WTC11 (cell line): ENCODE data around the gene PRICKLE1. TPM values are rescaled to one million over a fixed set of nuclear protein-coding genes. Genes with fewer than 3 reads are reported as not detected.
A peak's percentile ranks its signal among the peaks of the same experiment; 100 is the strongest.

Experiments used
- ATAC-seq: fragments of 200-7000 bp; cut with Tn5 transposase; 2 replicates; pipeline ENCODE4 v1.10.0; 2021; ENCODE audit warnings: mild to moderate bottlenecking, moderate library complexity
- CTCF ChIA-PET: fragments of 300-600 bp; sonication (Branson Sonifier 250); formaldehyde crosslinking; loops from one replicate; lab custom pipeline; 2021; ENCODE audit warnings: antibody characterized with exemption; lab: Charles Lee
- POLR2A ChIA-PET: fragments of 350-600 bp; sonication (Branson Sonifier 250); formaldehyde crosslinking; loops from one replicate; lab custom pipeline; 2021; ENCODE audit warnings: antibody characterized with exemption; lab: Charles Lee
- DNase-seq: peaks from one replicate; pipeline ENCODE4 v3.0.0; 2021; ENCODE audit warnings: low spot score
- H3K27ac Mint-ChIP-seq: 2 replicates; pipeline ENCODE4 v1.8.0; 2021; ENCODE audit warnings: mixed read lengths
- H3K27me3 Mint-ChIP-seq: 2 replicates; pipeline ENCODE4 v1.8.0; 2021; ENCODE audit warnings: low read depth, mild to moderate bottlenecking, moderate library complexity, mixed read lengths
- H3K36me3 Mint-ChIP-seq: 2 replicates; pipeline ENCODE4 v1.8.0; 2021; ENCODE audit warnings: mixed read lengths
- H3K4me1 Mint-ChIP-seq: 2 replicates; pipeline ENCODE4 v1.8.0; 2022; ENCODE audit warnings: mixed read lengths
- H3K4me3 Mint-ChIP-seq: 2 replicates; pipeline ENCODE4 v1.8.0; 2021; ENCODE audit warnings: mild to moderate bottlenecking, moderate library complexity, mixed read lengths
- H3K9me3 Mint-ChIP-seq: 2 replicates; pipeline ENCODE4 v1.8.0; 2021; ENCODE audit warnings: mixed read lengths
- AFF4 ChIP-seq: sonication (generic); formaldehyde crosslinking; IDR thresholded peaks from 2 replicates; pipeline ENCODE4 v1.8.1; 2023; ENCODE audit warnings: mild to moderate bottlenecking, missing genetic modification reagents, borderline replicate concordance
- ATF1 ChIP-seq: sonication (generic); formaldehyde crosslinking; IDR thresholded peaks from 2 replicates; pipeline ENCODE4 v1.8.1; 2023; ENCODE audit warnings: mild to moderate bottlenecking, moderate library complexity, missing genetic modification reagents
- CREM ChIP-seq: sonication (generic); formaldehyde crosslinking; IDR thresholded peaks from 2 replicates; pipeline ENCODE4 v1.8.1; 2022; ENCODE audit warnings: mild to moderate bottlenecking, missing genetic modification reagents, moderate library complexity
- E2F1 ChIP-seq: sonication (generic); formaldehyde crosslinking; IDR thresholded peaks from 2 replicates; pipeline ENCODE4 v1.8.0; 2022; ENCODE audit warnings: mild to moderate bottlenecking, missing genetic modification reagents
- E2F4 ChIP-seq: sonication (generic); formaldehyde crosslinking; IDR thresholded peaks from 2 replicates; pipeline ENCODE4 v1.8.1; 2022; ENCODE audit warnings: low read depth, mild to moderate bottlenecking, moderate library complexity, missing genetic modification reagents, borderline replicate concordance
- GABPB1 ChIP-seq: sonication (generic); formaldehyde crosslinking; IDR thresholded peaks from 2 replicates; pipeline ENCODE4 v1.8.1; 2023; ENCODE audit warnings: mild to moderate bottlenecking, missing genetic modification reagents
- GRHL2 ChIP-seq: fragments of 250-450 bp; sonication (Bioruptor Pico); IDR thresholded peaks from 2 replicates; pipeline ENCODE4 v1.8.0; 2022; ENCODE audit warnings: mild to moderate bottlenecking, moderate library complexity; ENCODE audit not compliant: insufficient replicate concordance, severe bottlenecking
- GTF2I ChIP-seq: fragments of 250-450 bp; sonication (Bioruptor Pico); conservative IDR thresholded peaks from 2 replicates; pipeline ENCODE4 v1.4.0; 2021; ENCODE audit warnings: mild to moderate bottlenecking
- IRF2 ChIP-seq: sonication (generic); formaldehyde crosslinking; IDR thresholded peaks from 2 replicates; pipeline ENCODE4 v1.8.0; 2022; ENCODE audit warnings: low read depth, missing genetic modification reagents, borderline replicate concordance
- KAT7 ChIP-seq: sonication (generic); formaldehyde crosslinking; IDR thresholded peaks from 2 replicates; pipeline ENCODE4 v1.8.1; 2023; ENCODE audit warnings: missing genetic modification reagents, mild to moderate bottlenecking, borderline replicate concordance
- MYBL2 ChIP-seq: sonication (generic); formaldehyde crosslinking; IDR thresholded peaks from 2 replicates; pipeline ENCODE4 v1.8.1; 2023; ENCODE audit warnings: mild to moderate bottlenecking, moderate library complexity, missing genetic modification reagents
- OVOL2 ChIP-seq: fragments of 250-450 bp; sonication (Bioruptor Pico); IDR thresholded peaks from 2 replicates; pipeline ENCODE4 v1.9.0; 2021; ENCODE audit warnings: mild to moderate bottlenecking, borderline replicate concordance
- PRRX2 ChIP-seq: fragments of 250-450 bp; sonication (Bioruptor Pico); IDR thresholded peaks from 2 replicates; pipeline ENCODE4 v1.8.0; 2021; ENCODE audit warnings: mild to moderate bottlenecking
- RELA ChIP-seq: sonication (generic); formaldehyde crosslinking; IDR thresholded peaks from 2 replicates; pipeline ENCODE4 v1.8.1; 2022; ENCODE audit warnings: missing genetic modification reagents, mild to moderate bottlenecking, borderline replicate concordance
- SP1 ChIP-seq: sonication (generic); formaldehyde crosslinking; conservative IDR thresholded peaks from 2 replicates; pipeline ENCODE4 v1.8.1; 2022; ENCODE audit warnings: missing genetic modification reagents
- TEAD4 ChIP-seq: sonication (generic); formaldehyde crosslinking; IDR thresholded peaks from 2 replicates; pipeline ENCODE4 v1.8.0; 2022; ENCODE audit warnings: mild to moderate bottlenecking, missing genetic modification reagents
- ZNF121 ChIP-seq: sonication (generic); formaldehyde crosslinking; IDR thresholded peaks from 2 replicates; pipeline ENCODE4 v1.8.0; 2023; ENCODE audit warnings: missing genetic modification reagents
- ZNF219 ChIP-seq: sonication (generic); formaldehyde crosslinking; IDR thresholded peaks from 2 replicates; pipeline ENCODE4 v1.8.0; 2023; ENCODE audit warnings: missing genetic modification reagents, mild to moderate bottlenecking, borderline replicate concordance
- total RNA-seq: library from RNA; stranded (reverse); gene quantifications from 3 replicates; pipeline ENCODE4 v1.2.3, GENCODE V29; 2021
- TF ChIP-seq, protein P1 (sequence below): sonication (generic); formaldehyde crosslinking; IDR thresholded peaks from 2 replicates; pipeline ENCODE4 v1.8.0; 2023; ENCODE audit warnings: missing genetic modification reagents, mild to moderate bottlenecking, borderline replicate concordance
- TF ChIP-seq, protein P2 (sequence below): fragments of 250-450 bp; sonication (Bioruptor Pico); IDR thresholded peaks from 2 replicates; pipeline ENCODE4 v2.1.2; 2022; ENCODE audit warnings: mild to moderate bottlenecking, moderate library complexity
- TF ChIP-seq, protein P3 (sequence below): sonication (generic); formaldehyde crosslinking; IDR thresholded peaks from 2 replicates; pipeline ENCODE4 v1.8.1; 2023; ENCODE audit warnings: mild to moderate bottlenecking, missing genetic modification reagents, moderate library complexity

The PRICKLE1 gene
- total RNA-seq, 1 experiment from 2014 or later = 11.7 TPM

GRCh38 chr12:42428850-42429249 lies 160.7 kb downstream of the PRICKLE1 start (continued):
- TF ChIP-seq, protein P1, sequence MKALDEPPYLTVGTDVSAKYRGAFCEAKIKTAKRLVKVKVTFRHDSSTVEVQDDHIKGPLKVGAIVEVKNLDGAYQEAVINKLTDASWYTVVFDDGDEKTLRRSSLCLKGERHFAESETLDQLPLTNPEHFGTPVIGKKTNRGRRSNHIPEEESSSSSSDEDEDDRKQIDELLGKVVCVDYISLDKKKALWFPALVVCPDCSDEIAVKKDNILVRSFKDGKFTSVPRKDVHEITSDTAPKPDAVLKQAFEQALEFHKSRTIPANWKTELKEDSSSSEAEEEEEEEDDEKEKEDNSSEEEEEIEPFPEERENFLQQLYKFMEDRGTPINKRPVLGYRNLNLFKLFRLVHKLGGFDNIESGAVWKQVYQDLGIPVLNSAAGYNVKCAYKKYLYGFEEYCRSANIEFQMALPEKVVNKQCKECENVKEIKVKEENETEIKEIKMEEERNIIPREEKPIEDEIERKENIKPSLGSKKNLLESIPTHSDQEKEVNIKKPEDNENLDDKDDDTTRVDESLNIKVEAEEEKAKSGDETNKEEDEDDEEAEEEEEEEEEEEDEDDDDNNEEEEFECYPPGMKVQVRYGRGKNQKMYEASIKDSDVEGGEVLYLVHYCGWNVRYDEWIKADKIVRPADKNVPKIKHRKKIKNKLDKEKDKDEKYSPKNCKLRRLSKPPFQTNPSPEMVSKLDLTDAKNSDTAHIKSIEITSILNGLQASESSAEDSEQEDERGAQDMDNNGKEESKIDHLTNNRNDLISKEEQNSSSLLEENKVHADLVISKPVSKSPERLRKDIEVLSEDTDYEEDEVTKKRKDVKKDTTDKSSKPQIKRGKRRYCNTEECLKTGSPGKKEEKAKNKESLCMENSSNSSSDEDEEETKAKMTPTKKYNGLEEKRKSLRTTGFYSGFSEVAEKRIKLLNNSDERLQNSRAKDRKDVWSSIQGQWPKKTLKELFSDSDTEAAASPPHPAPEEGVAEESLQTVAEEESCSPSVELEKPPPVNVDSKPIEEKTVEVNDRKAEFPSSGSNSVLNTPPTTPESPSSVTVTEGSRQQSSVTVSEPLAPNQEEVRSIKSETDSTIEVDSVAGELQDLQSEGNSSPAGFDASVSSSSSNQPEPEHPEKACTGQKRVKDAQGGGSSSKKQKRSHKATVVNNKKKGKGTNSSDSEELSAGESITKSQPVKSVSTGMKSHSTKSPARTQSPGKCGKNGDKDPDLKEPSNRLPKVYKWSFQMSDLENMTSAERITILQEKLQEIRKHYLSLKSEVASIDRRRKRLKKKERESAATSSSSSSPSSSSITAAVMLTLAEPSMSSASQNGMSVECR = no peak
- TF ChIP-seq, protein P2, sequence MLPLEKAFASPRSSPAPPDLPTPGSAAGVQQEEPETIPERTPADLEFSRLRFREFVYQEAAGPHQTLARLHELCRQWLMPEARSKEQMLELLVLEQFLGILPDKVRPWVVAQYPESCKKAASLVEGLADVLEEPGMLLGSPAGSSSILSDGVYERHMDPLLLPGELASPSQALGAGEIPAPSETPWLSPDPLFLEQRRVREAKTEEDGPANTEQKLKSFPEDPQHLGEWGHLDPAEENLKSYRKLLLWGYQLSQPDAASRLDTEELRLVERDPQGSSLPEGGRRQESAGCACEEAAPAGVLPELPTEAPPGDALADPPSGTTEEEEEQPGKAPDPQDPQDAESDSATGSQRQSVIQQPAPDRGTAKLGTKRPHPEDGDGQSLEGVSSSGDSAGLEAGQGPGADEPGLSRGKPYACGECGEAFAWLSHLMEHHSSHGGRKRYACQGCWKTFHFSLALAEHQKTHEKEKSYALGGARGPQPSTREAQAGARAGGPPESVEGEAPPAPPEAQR (CRISPR knock-in tag) = no peak
- TF ChIP-seq PRRX2 (CRISPR knock-in tag) = no peak
- no peak for TF ChIP-seq OVOL2 (CRISPR knock-in tag)
- no peak for TF ChIP-seq KAT7 (CRISPR knock-in tag)

GRCh38 chr12:42426746-42427145 lies 162.8 kb downstream of the PRICKLE1 start:
- TF ChIP-seq TEAD4 = no peak
- TF ChIP-seq E2F4 (CRISPR knock-in tag) = no peak
- no peak for TF ChIP-seq MYBL2 (CRISPR knock-in tag)
- no peak for TF ChIP-seq RELA
- TF ChIP-seq GABPB1 (CRISPR knock-in tag) = no peak
- no peak for TF ChIP-seq CREM (CRISPR knock-in tag)
- TF ChIP-seq, protein P3, sequence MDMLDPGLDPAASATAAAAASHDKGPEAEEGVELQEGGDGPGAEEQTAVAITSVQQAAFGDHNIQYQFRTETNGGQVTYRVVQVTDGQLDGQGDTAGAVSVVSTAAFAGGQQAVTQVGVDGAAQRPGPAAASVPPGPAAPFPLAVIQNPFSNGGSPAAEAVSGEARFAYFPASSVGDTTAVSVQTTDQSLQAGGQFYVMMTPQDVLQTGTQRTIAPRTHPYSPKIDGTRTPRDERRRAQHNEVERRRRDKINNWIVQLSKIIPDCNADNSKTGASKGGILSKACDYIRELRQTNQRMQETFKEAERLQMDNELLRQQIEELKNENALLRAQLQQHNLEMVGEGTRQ = no peak
- TF ChIP-seq GRHL2 (CRISPR knock-in tag) = no peak
- no peak for TF ChIP-seq GTF2I (CRISPR knock-in tag)
- DNase-seq = no peak
- ATAC-seq = peak; percentile 83
- Mint-ChIP-seq H3K4me1 (peaks cover 23% of the 10 kb centered on the region), H3K4me3 (no peak overlapping the region), H3K27me3 (no peaks in the 10 kb centered on the region), H3K9me3 (no peaks in the 10 kb centered on the region), H3K27ac (peak overlapping the region; percentile 75), H3K36me3 (peaks cover 6% of the 10 kb centered on the region; the same call in 1 of the 2 replicates)
- POLR2A ChIA-PET = no interaction called here
- CTCF ChIA-PET = interaction anchor here (0.6 kb wide), 1 partner anchor 56 kb away, joined by 3 read pairs; no protein-coding TSS in a partner anchor

GRCh38 chr12:42422785-42423184 lies 166.8 kb downstream of the PRICKLE1 start:
- Mint-ChIP-seq H3K9me3 (no peaks in the 10 kb centered on the region), H3K27me3 (no peaks in the 10 kb centered on the region), H3K4me1 (peaks cover 25% of the 10 kb centered on the region), H3K36me3 (0 out of 2 replicates have a peak, but pooled peaks cover 3% of the 10 kb centered on the region), H3K4me3 (no peak overlapping the region), H3K27ac (no peak overlapping the region)
- DNase-seq = no peak
- CTCF ChIA-PET = interaction anchor here (0.5 kb wide), 1 partner anchor 1101 kb away, joined by 4 read pairs; no protein-coding TSS in a partner anchor
- ATAC-seq = no peak
- POLR2A ChIA-PET = no interaction called here
- no peak for TF ChIP-seq GRHL2 (CRISPR knock-in tag)
- no peak for TF ChIP-seq E2F1 (CRISPR knock-in tag)
- no peak for TF ChIP-seq SP1 (CRISPR knock-in tag)
- no peak for TF ChIP-seq ZNF219 (CRISPR knock-in tag)
- no peak for TF ChIP-seq IRF2 (CRISPR knock-in tag)
- no peak for TF ChIP-seq AFF4 (CRISPR knock-in tag)
- TF ChIP-seq ATF1 (CRISPR knock-in tag) = no peak
- TF ChIP-seq ZNF121 = no peak
